NT2/D1 (cell line): ENCODE measurements around the gene RASSF3.
"Not testable (repeated sequence)": the region's sequence is repeated elsewhere in the genome, so short reads cannot be mapped to it uniquely, and the experiment has no call there.

Experiments
- DNase-seq: peaks from one replicate; pipeline ENCODE4 v3.0.0-alpha.2; 2011; ENCODE audit warnings: low read depth, low spot score
- H3K27me3 ChIP-seq: 2 replicates; pipeline ENCODE4 v1.6.0; 2011; ENCODE audit warnings: mild to moderate bottlenecking; ENCODE audit not compliant: insufficient read length, insufficient read depth
- H3K36me3 ChIP-seq: 2 replicates; pipeline ENCODE4 v1.6.1; 2011; ENCODE audit warnings: mild to moderate bottlenecking, low read length, mixed read lengths; ENCODE audit not compliant: insufficient read depth, insufficient read length
- H3K4me1 ChIP-seq: 2 replicates; pipeline ENCODE4 v1.5.1; 2011; ENCODE audit not compliant: insufficient read depth, insufficient read length
- H3K4me3 ChIP-seq: 2 replicates; pipeline ENCODE4 v1.5.1; 2011; ENCODE audit warnings: low read depth; ENCODE audit not compliant: insufficient read length
- H3K9ac ChIP-seq: 2 replicates; pipeline ENCODE4 v1.6.0; 2011; ENCODE audit warnings: low read depth; ENCODE audit not compliant: insufficient read length
- H3K9me3 ChIP-seq: 2 replicates; pipeline ENCODE4 v1.5.1; 2011; ENCODE audit warnings: mild to moderate bottlenecking, low read length; ENCODE audit not compliant: insufficient read depth
- SUZ12 ChIP-seq: IDR thresholded peaks from 2 replicates; pipeline ENCODE4 v1.6.1; 2011; ENCODE audit not compliant: insufficient read length, insufficient read depth; ENCODE audit errors: extremely low read depth
- YY1 ChIP-seq: IDR thresholded peaks from 2 replicates; pipeline ENCODE4 v1.6.1; 2011; ENCODE audit not compliant: insufficient read length, insufficient read depth
- ZNF274 ChIP-seq: IDR thresholded peaks from 2 replicates; pipeline ENCODE4 v1.6.1; 2011; ENCODE audit warnings: mild to moderate bottlenecking, low read depth, low read length

RASSF3 gene

GRCh38 chr12:64625243-64626077 lies 15.2 kb downstream of the RASSF3 start:
- Histone ChIP-seq H3K9ac (no peak overlapping the region), H3K36me3 (peaks cover 12% of the 10 kb centered on the region), H3K4me3 (no peak overlapping the region), H3K9me3 (no peaks in the 10 kb centered on the region), H3K4me1 (peaks cover 5% of the 10 kb centered on the region), H3K27me3 (no peaks in the 10 kb centered on the region)
- DNase-seq = no peak
- no peak for TF ChIP-seq SUZ12
- no peak for TF ChIP-seq YY1
- no peak for TF ChIP-seq ZNF274

- not testable (repeated sequence) for H3K9me3 ChIP-seq, H3K4me1 ChIP-seq, H3K9ac ChIP-seq, H3K4me3 ChIP-seq, H3K27me3 ChIP-seq, DNase-seq
- peaks cover 12% of the 10 kb centered on the region for H3K36me3 ChIP-seq
Observed at GRCh38 chr12:64626588-64626987, 16.3 kb downstream of the RASSF3 start.

- no peak for DNase-seq
- TF ChIP-seq SUZ12 (no peak), ZNF274 (no peak), YY1 (no peak)
- H3K36me3 ChIP-seq = peaks cover 14% of the 10 kb centered on the region
- H3K4me1 ChIP-seq = peaks cover 5% of the 10 kb centered on the region
- no peak overlapping the region for H3K9ac ChIP-seq
- no peak overlapping the region for H3K4me3 ChIP-seq
- H3K27me3 ChIP-seq = no peaks in the 10 kb centered on the region
- no peaks in the 10 kb centered on the region for H3K9me3 ChIP-seq
Observed at GRCh38 chr12:64627771-64628170, 17.5 kb downstream of the RASSF3 start.

- no peak for DNase-seq
- TF ChIP-seq YY1 (no peak), SUZ12 (no peak), ZNF274 (no peak)
- Histone ChIP-seq H3K9me3 (no peaks in the 10 kb centered on the region), H3K9ac (no peak overlapping the region), H3K4me3 (no peak overlapping the region), H3K27me3 (no peaks in the 10 kb centered on the region), H3K4me1 (no peaks in the 10 kb centered on the region), H3K36me3 (peaks cover 14% of the 10 kb centered on the region)
Observed at GRCh38 chr12:64631197-64631596, 20.9 kb downstream of the RASSF3 start.

- Histone ChIP-seq H3K4me1 (no peaks in the 10 kb centered on the region), H3K9me3 (no peaks in the 10 kb centered on the region), H3K9ac (no peak overlapping the region), H3K4me3 (no peak overlapping the region), H3K27me3 (no peaks in the 10 kb centered on the region), H3K36me3 (peaks cover 14% of the 10 kb centered on the region)
- no peak for DNase-seq
- TF ChIP-seq ZNF274 = no peak
- TF ChIP-seq SUZ12 = no peak
- TF ChIP-seq YY1 = no peak
Observed at GRCh38 chr12:64633011-64633939, 23.0 kb downstream of the RASSF3 start.

GRCh38 chr12:64633940-64634337 lies 23.6 kb downstream of the RASSF3 start:
- DNase-seq = no peak
- TF ChIP-seq YY1 (no peak), SUZ12 (no peak), ZNF274 (no peak)

GRCh38 chr12:64634508-64635092 lies 24.3 kb downstream of the RASSF3 start:
- H3K9me3 ChIP-seq = no peaks in the 10 kb centered on the region
- H3K9ac ChIP-seq = no peak overlapping the region
- DNase-seq = no peak
- H3K27me3 ChIP-seq = no peaks in the 10 kb centered on the region
- no peak overlapping the region for H3K4me3 ChIP-seq
- H3K4me1 ChIP-seq = no peaks in the 10 kb centered on the region
- TF ChIP-seq ZNF274 (no peak), YY1 (no peak), SUZ12 (no peak)
- peaks cover 7% of the 10 kb centered on the region for H3K36me3 ChIP-seq

More at GRCh38 chr12:64633940-64634337, 23.6 kb downstream of the RASSF3 start:
- Histone ChIP-seq H3K4me3 (no peak overlapping the region), H3K9me3 (no peaks in the 10 kb centered on the region), H3K4me1 (no peaks in the 10 kb centered on the region), H3K27me3 (no peaks in the 10 kb centered on the region), H3K9ac (no peak overlapping the region), H3K36me3 (peaks cover 13% of the 10 kb centered on the region)
